Coronary artery (tissue), 2 donors: ENCODE data around the gene ELK1.
"Not testable (repeated sequence)": the region's sequence is repeated elsewhere in the genome, so short reads cannot be mapped to it uniquely, and the experiment has no call there.

ENCODE experiments used
- DNase-seq: peaks from one replicate; pipeline ENCODE4 v3.0.0-alpha.2; 2017; ENCODE audit warnings: low spot score
- H3K27ac ChIP-seq, 2 donors: fragments of 200-600 bp; sonication (generic); one replicate each; pipeline ENCODE4 v1.5.1; 2016 to 2019
- H3K4me3 ChIP-seq: fragments of 200-600 bp; sonication (generic); 2 replicates; pipeline ENCODE4 v1.5.1; 2016; ENCODE audit warnings: mild to moderate bottlenecking, moderate library complexity
- TF ChIP-seq, protein P1 (sequence below): fragments of 200-600 bp; sonication (generic); IDR thresholded peaks from one replicate; pipeline ENCODE4 v1.5.1; 2019; ENCODE audit warnings: antibody characterized with exemption

The ELK1 gene

DNA sequence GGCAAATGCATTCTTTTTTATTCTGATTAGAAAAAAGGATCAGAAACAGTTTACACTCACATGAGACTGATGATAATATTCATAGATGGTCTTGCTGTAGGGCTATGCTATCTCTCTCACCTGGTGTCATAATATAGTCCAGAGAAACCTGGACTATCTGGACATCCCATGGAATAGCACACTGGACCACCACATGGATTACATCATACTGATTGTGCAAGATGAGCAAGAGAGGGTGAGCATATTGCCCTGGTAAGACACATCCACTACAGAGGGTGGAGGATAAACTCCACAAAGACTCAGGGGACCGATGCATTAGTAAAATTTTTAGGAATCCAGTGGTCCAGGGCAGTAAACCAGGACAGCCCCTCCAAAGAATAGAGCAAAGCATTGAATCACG is 38.9 kb downstream of the ELK1 start:
- no peak overlapping the region for H3K27ac ChIP-seq
- TF ChIP-seq, protein P1, sequence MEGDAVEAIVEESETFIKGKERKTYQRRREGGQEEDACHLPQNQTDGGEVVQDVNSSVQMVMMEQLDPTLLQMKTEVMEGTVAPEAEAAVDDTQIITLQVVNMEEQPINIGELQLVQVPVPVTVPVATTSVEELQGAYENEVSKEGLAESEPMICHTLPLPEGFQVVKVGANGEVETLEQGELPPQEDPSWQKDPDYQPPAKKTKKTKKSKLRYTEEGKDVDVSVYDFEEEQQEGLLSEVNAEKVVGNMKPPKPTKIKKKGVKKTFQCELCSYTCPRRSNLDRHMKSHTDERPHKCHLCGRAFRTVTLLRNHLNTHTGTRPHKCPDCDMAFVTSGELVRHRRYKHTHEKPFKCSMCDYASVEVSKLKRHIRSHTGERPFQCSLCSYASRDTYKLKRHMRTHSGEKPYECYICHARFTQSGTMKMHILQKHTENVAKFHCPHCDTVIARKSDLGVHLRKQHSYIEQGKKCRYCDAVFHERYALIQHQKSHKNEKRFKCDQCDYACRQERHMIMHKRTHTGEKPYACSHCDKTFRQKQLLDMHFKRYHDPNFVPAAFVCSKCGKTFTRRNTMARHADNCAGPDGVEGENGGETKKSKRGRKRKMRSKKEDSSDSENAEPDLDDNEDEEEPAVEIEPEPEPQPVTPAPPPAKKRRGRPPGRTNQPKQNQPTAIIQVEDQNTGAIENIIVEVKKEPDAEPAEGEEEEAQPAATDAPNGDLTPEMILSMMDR: no peak
- H3K4me3 ChIP-seq: no peak overlapping the region
- DNase-seq: no peak

DNA sequence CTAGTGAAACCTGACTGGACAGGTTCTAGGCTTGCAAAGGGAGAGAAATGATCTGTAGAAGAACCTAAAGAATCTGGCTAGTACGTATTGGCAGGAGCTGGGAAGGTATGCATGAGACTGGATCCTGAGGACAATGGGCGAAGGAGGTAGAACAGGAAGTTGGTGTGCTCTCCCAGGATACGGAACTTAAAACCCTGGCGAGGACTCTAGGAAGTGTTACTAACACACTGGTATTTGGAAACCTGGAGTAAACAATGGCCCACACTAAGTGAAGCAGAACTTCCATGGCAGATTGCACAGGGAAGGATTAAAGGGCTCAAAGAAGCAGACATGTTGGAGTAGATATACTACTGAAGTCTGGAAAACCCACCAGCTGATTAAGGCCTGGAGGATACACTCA is 39.9 kb downstream of the ELK1 start:
- Histone ChIP-seq H3K4me3 (no peak overlapping the region), H3K27ac (no peak overlapping the region)
- TF ChIP-seq, protein P1: no peak
- no peak for DNase-seq

DNA sequence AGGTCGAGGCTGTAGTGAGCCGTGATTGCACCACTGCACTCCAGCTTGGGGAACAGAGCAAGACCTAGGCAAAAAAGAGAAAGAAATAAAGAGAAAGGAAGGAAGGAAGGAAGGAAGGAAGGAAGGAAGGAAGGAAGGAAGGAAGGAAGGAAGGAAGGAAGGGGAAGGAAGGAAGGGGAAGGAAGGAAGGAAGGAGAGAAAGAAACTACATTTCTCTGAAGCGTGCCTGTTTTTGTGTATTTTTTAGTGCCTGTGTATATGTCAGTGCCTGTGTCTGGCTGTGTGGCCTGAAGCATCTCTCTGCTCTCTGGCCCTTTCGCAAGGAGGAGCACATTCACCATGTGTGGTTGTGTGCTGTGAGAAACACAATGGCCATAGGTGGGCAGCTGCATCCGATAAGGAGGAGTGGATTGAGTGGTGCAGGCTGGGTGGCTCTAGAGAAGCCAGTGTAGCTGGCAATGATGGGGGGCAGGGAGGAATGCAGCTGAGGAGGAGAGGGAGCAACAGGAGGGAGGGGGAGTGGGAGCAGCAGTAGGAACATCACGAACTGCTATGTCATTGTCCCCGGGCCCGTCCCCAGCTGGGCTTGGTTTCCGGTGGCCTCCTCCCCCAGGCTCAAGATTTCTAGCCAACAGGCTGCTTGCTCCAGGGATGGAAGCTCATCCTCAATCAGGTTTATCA is 42.1 kb downstream of the ELK1 start:
- Histone ChIP-seq H3K4me3 (no peak overlapping the region), H3K27ac (no peak overlapping the region)
- no peak for DNase-seq
- TF ChIP-seq, protein P1: no peak

DNA sequence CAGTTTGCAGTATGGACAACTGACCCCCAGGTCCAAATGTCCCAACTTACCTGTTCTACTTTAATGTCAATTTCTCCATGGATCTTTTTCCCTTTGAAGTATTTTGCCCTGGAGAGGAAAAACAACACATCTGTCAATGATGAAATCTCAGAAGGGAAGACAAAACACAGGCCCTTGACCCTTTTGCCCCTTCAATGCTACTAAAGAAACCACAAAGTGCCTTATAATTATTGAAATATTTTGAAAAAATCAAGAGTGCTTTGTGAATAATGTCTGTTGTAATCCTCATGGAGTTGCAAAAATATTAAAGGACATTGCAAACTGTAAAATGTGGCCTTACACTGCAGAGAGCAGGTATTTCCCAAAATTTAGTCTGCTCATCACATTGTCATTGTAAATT is 43.3 kb downstream of the ELK1 start:
- TF ChIP-seq, protein P1: no peak
- no peak overlapping the region for H3K27ac ChIP-seq
- no peak for DNase-seq
- H3K4me3 ChIP-seq: no peak overlapping the region

DNA sequence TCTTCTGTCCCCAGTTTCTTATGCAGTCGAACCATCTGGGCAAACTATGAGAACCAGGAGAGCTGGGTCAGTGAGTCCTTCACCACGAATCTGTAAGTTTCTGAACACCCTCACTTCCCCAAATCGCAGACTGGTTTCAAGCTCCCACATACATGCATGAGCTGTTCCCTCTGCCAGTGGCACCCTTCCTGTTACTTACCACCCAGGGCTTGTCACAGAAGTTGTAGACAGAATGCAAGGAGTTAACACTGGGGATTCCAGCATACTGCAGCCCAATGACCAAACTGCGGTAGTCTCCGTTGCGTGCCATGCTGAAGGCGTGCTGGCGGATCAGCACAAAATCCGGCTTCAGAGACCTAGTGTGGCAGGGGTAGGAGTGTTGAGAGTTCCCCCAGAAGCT is 45.3 kb downstream of the ELK1 start:
- Histone ChIP-seq H3K4me3 (no peak overlapping the region), H3K27ac (no peak overlapping the region)
- TF ChIP-seq, protein P1: no peak
- DNase-seq: no peak

DNA sequence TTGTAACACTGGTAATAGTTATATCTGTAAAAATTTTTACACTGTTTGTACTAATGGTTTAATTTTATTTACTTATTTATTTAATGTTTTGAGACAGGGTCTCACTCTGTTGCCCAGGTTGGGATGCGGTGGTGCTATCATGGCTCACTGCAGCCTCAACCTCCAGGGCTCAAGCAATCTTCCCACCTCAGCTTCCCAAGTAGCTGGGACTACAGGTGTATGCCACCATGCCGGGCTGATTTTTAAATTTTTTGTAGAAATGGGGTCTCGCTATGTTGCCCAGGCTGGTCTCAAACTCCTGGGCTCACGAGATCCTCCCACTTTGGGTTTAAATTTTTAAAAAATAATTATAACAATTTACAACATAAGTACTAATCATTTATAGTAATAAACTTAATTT is 47.2 kb downstream of the ELK1 start:
- DNase-seq, H3K4me3 ChIP-seq: not testable (repeated sequence)

DNA sequence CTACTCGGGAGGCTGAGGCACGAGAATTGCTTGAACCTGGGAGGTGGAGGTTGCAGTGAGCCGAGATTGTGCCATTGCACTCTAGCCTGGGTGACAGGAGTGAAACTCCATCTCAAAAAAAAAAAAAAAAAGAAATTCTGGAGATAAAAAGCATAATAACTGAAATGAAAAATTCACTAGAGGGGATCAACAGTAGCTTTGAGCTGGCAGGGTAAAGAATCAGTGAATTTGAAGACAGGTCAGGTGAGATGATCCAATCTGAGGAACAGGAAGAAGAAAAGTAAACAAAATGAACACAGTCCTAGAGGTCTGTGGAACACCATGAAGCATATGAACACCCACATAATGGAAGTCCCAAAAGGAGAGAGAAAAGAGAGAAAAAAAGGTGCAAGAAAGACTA is 53.1 kb downstream of the ELK1 start:
- no peak overlapping the region for H3K4me3 ChIP-seq
- TF ChIP-seq, protein P1: no peak
- DNase-seq: no peak
- H3K27ac ChIP-seq: no peak overlapping the region

More for the DNA sequence above, 47.2 kb downstream of the ELK1 start:
- not testable (repeated sequence) for H3K27ac ChIP-seq
